Measurements from ENCODE around the gene RNASEH2A.
A peak's percentile ranks its signal among the peaks of the same experiment; 100 is the strongest.

RNASEH2A gene

DNA sequence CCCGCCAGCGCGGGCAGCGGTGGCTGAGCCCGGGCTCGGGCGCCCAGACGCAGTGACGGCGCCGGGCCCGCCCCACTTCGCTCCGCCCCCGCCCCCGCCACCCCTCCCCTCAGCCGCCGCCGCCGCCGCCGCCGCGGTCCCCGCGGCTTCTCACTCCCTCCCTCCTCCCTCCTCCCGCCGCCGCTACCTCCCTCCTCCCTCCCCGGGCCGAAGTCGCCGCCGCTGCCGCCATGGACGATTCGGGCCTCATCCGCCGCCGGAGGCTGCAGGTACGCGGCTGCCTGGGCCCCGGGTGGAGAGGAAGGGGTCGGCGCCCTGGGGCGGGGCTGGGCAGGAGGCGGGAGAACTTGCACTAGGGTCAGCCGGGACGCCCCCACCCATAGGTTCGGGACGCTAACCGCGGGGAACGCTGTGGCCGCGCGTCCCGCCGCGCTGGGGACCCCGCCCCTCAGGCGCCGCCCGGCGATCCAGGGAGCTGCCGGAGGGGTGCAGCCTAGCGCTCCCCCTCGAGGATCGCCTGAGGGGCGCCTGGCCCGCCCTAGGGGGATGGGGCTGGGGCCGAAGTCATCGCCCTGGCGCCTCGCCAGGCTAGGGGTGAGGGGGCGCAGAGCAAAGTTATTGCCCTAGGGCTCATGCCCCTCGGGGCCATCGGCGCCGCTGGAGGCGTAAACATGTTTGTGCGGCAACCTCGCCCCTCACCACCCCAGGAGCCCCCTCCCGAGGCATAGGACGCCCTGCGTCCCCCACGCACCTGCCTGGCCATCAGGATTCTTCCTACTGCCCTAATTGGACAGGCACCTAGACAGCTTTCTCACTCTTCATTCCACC, 27.6 kb downstream of the RNASEH2A start:
- TF ChIP-seq TAF1 (IDR thresholded peaks at IDR 0.05; ENCODE audit: borderline replicate concordance, insufficient read depth, low read length) (no peak), POLR2AphosphoS5 (IDR thresholded peaks at IDR 0.05; ENCODE audit: low read depth, low read length) (peak; percentile 27; the same call in 1 of the 2 replicates), SIN3A (IDR thresholded peaks at IDR 0.05; ENCODE audit: borderline replicate concordance, insufficient read depth, low read length) (0 out of 2 replicates have a peak, but pooled peaks have one; percentile 11), FOXP2 (optimal IDR thresholded peaks at IDR 0.05; ENCODE audit: borderline replicate concordance, extremely low read depth, extremely low read length, insufficient read depth) (peak; percentile 13)

DNA sequence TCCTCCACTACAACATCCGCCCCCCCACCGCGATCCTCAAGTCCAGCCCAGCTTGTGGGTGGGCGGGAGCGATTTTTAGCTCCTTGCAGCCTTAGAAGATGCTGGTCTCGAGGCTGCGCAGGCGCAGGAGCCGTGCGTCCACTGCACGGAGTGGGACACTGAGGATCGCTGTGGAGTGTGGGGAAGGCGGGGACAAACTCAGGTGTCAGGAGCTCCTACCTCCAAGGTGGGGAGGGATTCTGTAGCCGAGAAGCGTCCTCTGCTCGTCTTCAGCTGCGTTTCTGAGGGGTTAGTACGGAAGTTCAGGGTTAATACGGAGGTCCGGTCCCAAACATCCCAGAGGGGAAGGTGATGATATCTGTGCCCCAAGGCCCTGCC, 28.2 kb downstream of the RNASEH2A start, which contains the start of gene RTBDN:
RTBDN (minus strand) TSS at position 14 of the 378 bp plus-strand sequence. CDS start 4,600 bp downstream, outside the sequence.
- TF ChIP-seq FOXP2 (optimal IDR thresholded peaks at IDR 0.05; ENCODE audit: borderline replicate concordance, extremely low read depth, extremely low read length, insufficient read depth): peak; percentile 4
- TF ChIP-seq REST (IDR thresholded peaks at IDR 0.05; ENCODE audit: insufficient read depth in 1 of 2, low read depth in 2 of 2, low read length in 2 of 2): no peak

- TF ChIP-seq TAF1 (IDR thresholded peaks at IDR 0.05; ENCODE audit: borderline replicate concordance, insufficient read depth, low read length): no peak
- peak; percentile 41; the same call in 1 of the 2 replicates for TF ChIP-seq POLR2AphosphoS5 (IDR thresholded peaks at IDR 0.05; ENCODE audit: low read depth, low read length)
- TF ChIP-seq FOXP2 (optimal IDR thresholded peaks at IDR 0.05; ENCODE audit: borderline replicate concordance, extremely low read depth, extremely low read length, insufficient read depth): peak; percentile 48
Observed at GRCh38 chr19:12834976-12835757, 28.8 kb downstream of the RNASEH2A start.

GRCh38 chr19:12836529-12836863, 30.1 kb downstream of the RNASEH2A start:
- no peak for TF ChIP-seq SIN3A (IDR thresholded peaks at IDR 0.05; ENCODE audit: borderline replicate concordance, insufficient read depth, low read length)
- no peak for TF ChIP-seq REST (IDR thresholded peaks at IDR 0.05; ENCODE audit: insufficient read depth in 1 of 2, low read depth in 2 of 2, low read length in 2 of 2)
- TF ChIP-seq POLR2AphosphoS5 (IDR thresholded peaks at IDR 0.05; ENCODE audit: low read depth, low read length): no peak
- no peak for TF ChIP-seq FOXP2 (optimal IDR thresholded peaks at IDR 0.05; ENCODE audit: borderline replicate concordance, extremely low read depth, extremely low read length, insufficient read depth)
- no peak for TF ChIP-seq TAF1 (IDR thresholded peaks at IDR 0.05; ENCODE audit: borderline replicate concordance, insufficient read depth, low read length)

DNA sequence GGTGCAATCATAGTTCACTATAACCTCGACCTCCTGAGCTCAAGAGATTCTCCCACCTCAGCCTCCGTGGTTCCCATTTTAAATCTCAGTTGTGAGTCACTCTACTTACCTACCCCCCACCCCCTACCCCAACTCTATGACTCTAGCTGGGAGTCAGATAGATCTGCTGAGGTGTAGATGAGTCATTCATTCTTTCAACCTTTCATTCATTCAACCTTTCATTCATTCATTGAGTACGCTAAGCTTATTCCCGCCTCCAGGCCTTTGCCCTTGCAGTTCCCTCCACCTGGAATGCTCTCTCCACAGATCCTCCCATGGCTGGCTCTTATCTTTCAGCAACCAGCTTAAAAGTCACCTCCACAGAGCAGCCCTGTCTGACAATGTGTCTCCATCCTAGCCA, 30.8 kb downstream of the RNASEH2A start:
- TF ChIP-seq FOXP2 (optimal IDR thresholded peaks at IDR 0.05; ENCODE audit: borderline replicate concordance, extremely low read depth, extremely low read length, insufficient read depth) (no peak), TAF1 (IDR thresholded peaks at IDR 0.05; ENCODE audit: borderline replicate concordance, insufficient read depth, low read length) (no peak), REST (IDR thresholded peaks at IDR 0.05; ENCODE audit: insufficient read depth in 1 of 2, low read depth in 2 of 2, low read length in 2 of 2) (no peak), SIN3A (IDR thresholded peaks at IDR 0.05; ENCODE audit: borderline replicate concordance, insufficient read depth, low read length) (no peak; the same call in 1 of the 2 replicates)
